IMR-90 (cell line): ENCODE data around the gene RAET1G. TPM values are rescaled to one million over a fixed set of nuclear protein-coding genes. Genes with fewer than 3 reads are reported as not detected.
A peak's percentile ranks its signal among the peaks of the same experiment; 100 is the strongest.

Experiments
- ATAC-seq: fragments of 200-7000 bp; cut with Tn5 transposase; 2 replicates; pipeline ENCODE4 v1.9.1; 2020; ENCODE audit warnings: low read depth, mild to moderate bottlenecking, moderate library complexity
- BruUV-seq: library from RNA; stranded (reverse); fragments of 400-500 nt; replicated peaks from 2 replicates; lab custom pipeline; 2021; lab: Mats Ljungman, UMichigan
- CTCF ChIA-PET: fragments of 300-600 bp; formaldehyde crosslinking; extraction: SDS; loops from one replicate; lab custom pipeline; 2021; ENCODE audit warnings: antibody characterized with exemption; lab: Yijun Ruan, JAX
- POLR2A ChIA-PET: fragments of 300-600 bp; sonication (Branson Sonifier 250); formaldehyde crosslinking; loops from one replicate; lab custom pipeline; 2022; ENCODE audit warnings: antibody characterized with exemption; ENCODE audit not compliant: unreplicated experiment; lab: Charles Lee
- DNase-seq: peaks from one replicate; pipeline ENCODE4 v3.0.0; 2013
- H2AFZ ChIP-seq: replicated peaks from 2 replicates; pipeline ENCODE3; 2013; ENCODE audit warnings: low read length, mild to moderate bottlenecking; ENCODE audit not compliant: poor library complexity
- H2AK5ac ChIP-seq: 2 replicates; pipeline ENCODE4 v1.6.1; 2013; ENCODE audit warnings: low read depth, low read length, inconsistent platforms
- H2AK9ac ChIP-seq: replicated peaks from 2 replicates; pipeline ENCODE3; 2013; ENCODE audit warnings: mild to moderate bottlenecking, low read depth, low read length, moderate library complexity; ENCODE audit not compliant: poor library complexity
- H2BK120ac ChIP-seq: 2 replicates; pipeline ENCODE4 v1.6.1; 2013; ENCODE audit warnings: low read depth, low read length, inconsistent platforms
- H2BK15ac ChIP-seq: 3 replicates; pipeline ENCODE4 v1.6.1; 2013; ENCODE audit warnings: low read depth, low read length, inconsistent platforms
- H2BK20ac ChIP-seq: 2 replicates; pipeline ENCODE4 v1.6.1; 2013; ENCODE audit warnings: low read depth, mild to moderate bottlenecking, inconsistent platforms, low read length, moderate library complexity
- H2BK5ac ChIP-seq: 2 replicates; pipeline ENCODE4 v1.6.1; 2013; ENCODE audit warnings: mild to moderate bottlenecking, low read depth, low read length, inconsistent platforms; ENCODE audit not compliant: poor library complexity, severe bottlenecking
- H3K14ac ChIP-seq: replicated peaks from 2 replicates; pipeline ENCODE4 v1.6.1; 2013; ENCODE audit warnings: low read depth, low read length, inconsistent platforms
- H3K18ac ChIP-seq: 2 replicates; pipeline ENCODE4 v1.6.1; 2013; ENCODE audit warnings: low read depth, low read length, control low read depth
- H3K23ac ChIP-seq: 2 replicates; pipeline ENCODE4 v1.6.1; 2013; ENCODE audit warnings: low read depth, low read length, inconsistent platforms
- H3K27ac ChIP-seq: 2 replicates; pipeline ENCODE4 v1.5.1; 2013; ENCODE audit warnings: mild to moderate bottlenecking, control low read depth, low read length; ENCODE audit not compliant: insufficient read depth
- H3K27me3 ChIP-seq: 2 replicates; pipeline ENCODE4 v1.6.1; 2013; ENCODE audit warnings: low read length; ENCODE audit not compliant: control insufficient read depth, insufficient read depth
- H3K36me3 ChIP-seq: 2 replicates; pipeline ENCODE4 v1.6.1; 2013; ENCODE audit warnings: low read length, mixed read lengths; ENCODE audit not compliant: control insufficient read depth, insufficient read depth
- H3K4ac ChIP-seq: 2 replicates; pipeline ENCODE4 v1.6.1; 2013; ENCODE audit warnings: low read depth, low read length, inconsistent platforms
- H3K4me1 ChIP-seq: 2 replicates; pipeline ENCODE4 v1.6.1; 2013; ENCODE audit warnings: low read length, mixed read lengths; ENCODE audit not compliant: control insufficient read depth, insufficient read depth
- H3K4me2 ChIP-seq: 2 replicates; pipeline ENCODE4 v1.6.1; 2013; ENCODE audit warnings: low read depth, mild to moderate bottlenecking, control low read depth, low read length, moderate library complexity
- H3K4me3 ChIP-seq: 2 replicates; pipeline ENCODE4 v1.5.1; 2013; ENCODE audit warnings: low read depth, mild to moderate bottlenecking, control low read depth, low read length, moderate library complexity; ENCODE audit not compliant: insufficient read depth
- H3K56ac ChIP-seq: 2 replicates; pipeline ENCODE4 v1.6.1; 2013; ENCODE audit warnings: low read length, inconsistent platforms; ENCODE audit not compliant: insufficient read depth; ENCODE audit errors: extremely low read depth
- H3K79me1 ChIP-seq, 2 experiments: 2 replicates each; pipeline ENCODE4 v1.6.1; 2013; ENCODE audit warnings: low read length in 2 of 2, inconsistent platforms in 1 of 2, low read depth in 1 of 2
- H3K9ac ChIP-seq: 2 replicates; pipeline ENCODE4 v1.6.1; 2013; ENCODE audit warnings: low read depth, low read length, control low read depth
- H3K9me1 ChIP-seq: 2 replicates; pipeline ENCODE4 v1.6.1; 2013; ENCODE audit warnings: low read length, inconsistent platforms; ENCODE audit not compliant: insufficient read depth
- H3K9me3 ChIP-seq: 2 replicates; pipeline ENCODE4 v1.6.1; 2013; ENCODE audit warnings: low read length; ENCODE audit not compliant: control insufficient read depth, insufficient read depth
- H4K20me1 ChIP-seq: 2 replicates; pipeline ENCODE4 v1.6.1; 2013; ENCODE audit warnings: low read length, inconsistent platforms; ENCODE audit not compliant: insufficient read depth
- H4K5ac ChIP-seq: 2 replicates; pipeline ENCODE4 v1.6.1; 2013; ENCODE audit warnings: mild to moderate bottlenecking, low read depth, low read length, control low read depth
- H4K8ac ChIP-seq, 2 experiments: 2 replicates each; pipeline ENCODE4 v1.6.1; 2013; ENCODE audit warnings: low read depth in 2 of 2, low read length in 2 of 2, control low read depth in 1 of 2, inconsistent platforms in 1 of 2
- H4K91ac ChIP-seq: 2 replicates; pipeline ENCODE4 v1.6.1; 2013; ENCODE audit warnings: low read depth, low read length, inconsistent platforms; ENCODE audit not compliant: insufficient read depth
- BHLHE40 ChIP-seq: fragments of 150-350 bp; IDR thresholded peaks from 2 replicates; pipeline ENCODE4 v1.6.1; 2016; ENCODE audit warnings: mild to moderate bottlenecking, low read depth, low read length
- CEBPB ChIP-seq: IDR thresholded peaks from 2 replicates; pipeline ENCODE4 v1.6.1; 2012; ENCODE audit warnings: low read depth, low read length, improper control_type of control experiment
- CHD1 ChIP-seq: IDR thresholded peaks from 2 replicates; pipeline ENCODE4 v1.6.1; 2012; ENCODE audit warnings: low read depth, low read length, improper control_type of control experiment
- FOS ChIP-seq: fragments of 150-350 bp; IDR thresholded peaks from 2 replicates; pipeline ENCODE4 v1.6.1; 2016; ENCODE audit warnings: low read depth, low read length
- MAFK ChIP-seq: IDR thresholded peaks from 2 replicates; pipeline ENCODE4 v1.6.1; 2012; ENCODE audit warnings: low read depth, low read length, improper control_type of control experiment
- MAZ ChIP-seq: IDR thresholded peaks from 2 replicates; pipeline ENCODE4 v1.6.1; 2012; ENCODE audit warnings: low read depth, mild to moderate bottlenecking, low read length, improper control_type of control experiment, moderate library complexity, borderline replicate concordance
- MXI1 ChIP-seq: IDR thresholded peaks from 2 replicates; pipeline ENCODE4 v1.6.1; 2012; ENCODE audit warnings: low read depth, mild to moderate bottlenecking, low read length, moderate library complexity, borderline replicate concordance
- NFE2L2 ChIP-seq: fragments of 150-350 bp; IDR thresholded peaks from 2 replicates; pipeline ENCODE4 v1.6.1; 2016; ENCODE audit warnings: low read depth, mild to moderate bottlenecking, low read length
- POLR2A ChIP-seq: IDR thresholded peaks from 2 replicates; pipeline ENCODE4 v1.6.1; 2012; ENCODE audit warnings: mild to moderate bottlenecking, low read depth, low read length
- RAD21 ChIP-seq: IDR thresholded peaks from 2 replicates; pipeline ENCODE4 v1.6.1; 2012; ENCODE audit warnings: low read length, improper control_type of control experiment
- RCOR1 ChIP-seq: IDR thresholded peaks from 2 replicates; pipeline ENCODE4 v1.6.1; 2012; ENCODE audit warnings: mild to moderate bottlenecking, low read length, improper control_type of control experiment; ENCODE audit not compliant: insufficient replicate concordance
- RFX5 ChIP-seq: IDR thresholded peaks from 2 replicates; pipeline ENCODE4 v1.8.0; 2012; ENCODE audit warnings: low read depth, mild to moderate bottlenecking, low read length, moderate library complexity
- SMC3 ChIP-seq: fragments of 150-350 bp; IDR thresholded peaks from 2 replicates; pipeline ENCODE4 v1.6.1; 2016; ENCODE audit warnings: low read depth, mild to moderate bottlenecking, antibody characterized with exemption, low read length, moderate library complexity
- WGBS, 2 experiments: methylation state at CpG; one replicate each; pipeline versions ENCODE4 v1.1.5 to v1.1.7; 2013; ENCODE audit warnings: missing lambda C conversion rate in 2 of 2; ENCODE audit not compliant: insufficient read length in 1 of 2; ENCODE audit errors: extremely low coverage in 2 of 2; 5-methylcytosine and 5-hydroxymethylcytosine counted together
- dilution Hi-C: fragments of 300-500 bp; cut with HindIII; formaldehyde crosslinking; loops from one replicate; pipeline ENCODE4 v1.14.3; 2018; ENCODE audit warnings: low sequenced_read_pairs; ENCODE audit not compliant: unreplicated experiment
- in situ Hi-C: fragments of 300-500 bp; cut with MboI; formaldehyde crosslinking; loops from 3 replicates; pipeline ENCODE4 v1.14.3; 2019; ENCODE audit warnings: low sequenced_read_pairs, inconsistent platforms, mixed read lengths
- intact Hi-C: fragments of 100-400 bp; cut with micrococcal nuclease; formaldehyde crosslinking; loops from 2 replicates; pipeline ENCODE4 v1.10.0; 2022
- polyA plus RNA-seq, 3 experiments: library from polyadenylated mRNA; depleted of rRNA; stranded (reverse); fragments of >200 nt; gene quantifications; 2 replicates each; pipeline ENCODE4 v1.2.3, GENCODE V29; 2012; ENCODE audit warnings: low replicate concordance in 1 of 3
- total RNA-seq: library from RNA; depleted of rRNA; stranded (reverse); fragments of >200 nt; gene quantifications from 2 replicates; pipeline ENCODE4 v1.2.3, GENCODE V29; 2012
- TF ChIP-seq, protein P1 (sequence below): fragments of 150-350 bp; IDR thresholded peaks from 2 replicates; pipeline ENCODE4 v1.6.1; 2017; ENCODE audit warnings: mild to moderate bottlenecking, antibody characterized with exemption, low read length, low read depth
- TF ChIP-seq, protein P2 (sequence below): fragments of 150-350 bp; IDR thresholded peaks from 2 replicates; pipeline ENCODE4 v1.6.1; 2016; ENCODE audit warnings: low read depth, mild to moderate bottlenecking, low read length, moderate library complexity, borderline replicate concordance
- TF ChIP-seq, protein P3 (sequence below): conservative IDR thresholded peaks from 2 replicates; pipeline ENCODE4 v1.5.1; 2012; ENCODE audit warnings: mild to moderate bottlenecking, low read depth, low read length, improper control_type of control experiment

RAET1G gene
- total and polyA plus RNA-seq, 2 of the 4 experiments (the other 2 are of a cell fraction) = 1.3 to 4.2 TPM

GRCh38 chr6:149889326-149889725 lies 33.6 kb downstream of the RAET1G start:
- no peak overlapping the region for H3K23ac ChIP-seq
- no peak overlapping the region for H2BK5ac ChIP-seq
- BruUV-seq = no TSS peak
- POLR2A ChIA-PET = no interaction called here
- H3K4me2 ChIP-seq = no peak overlapping the region
- no peak overlapping the region for H2AFZ ChIP-seq
- H2BK120ac ChIP-seq = no peak overlapping the region
- H3K4ac ChIP-seq = no peak overlapping the region
- DNase-seq (peak; percentile 17), ATAC-seq (no peak)
- no peaks in the 10 kb centered on the region for H3K9me3 ChIP-seq
- H2BK20ac ChIP-seq = no peak overlapping the region
- no peak overlapping the region for H2AK5ac ChIP-seq
- peaks cover 5% of the 10 kb centered on the region; the same call in 1 of the 2 replicates for H3K9me1 ChIP-seq
- no peak overlapping the region for H3K27ac ChIP-seq
- H3K4me1 ChIP-seq = peaks cover 14% of the 10 kb centered on the region
- H3K18ac ChIP-seq = no peak overlapping the region
- no peak overlapping the region for H4K91ac ChIP-seq
- intact Hi-C loops (no loop called here), dilution Hi-C loops (no loop called here), in situ Hi-C loops (no loop called here)
- no peak overlapping the region for H4K5ac ChIP-seq
- no peak overlapping the region for H3K9ac ChIP-seq
- no peak overlapping the region for H3K56ac ChIP-seq
- CTCF ChIA-PET = no interaction called here
- H2BK15ac ChIP-seq = no peak overlapping the region
- no peaks in the 10 kb centered on the region for H3K79me1 ChIP-seq
- no peaks in the 10 kb centered on the region for H3K27me3 ChIP-seq
- H3K4me3 ChIP-seq = no peak overlapping the region
- H4K20me1 ChIP-seq = no peaks in the 10 kb centered on the region
- no peak overlapping the region for H4K8ac ChIP-seq
- no peak overlapping the region for H2AK9ac ChIP-seq
- H3K14ac ChIP-seq = no peak overlapping the region
- no peak for TF ChIP-seq CHD1
- TF ChIP-seq, protein P1, sequence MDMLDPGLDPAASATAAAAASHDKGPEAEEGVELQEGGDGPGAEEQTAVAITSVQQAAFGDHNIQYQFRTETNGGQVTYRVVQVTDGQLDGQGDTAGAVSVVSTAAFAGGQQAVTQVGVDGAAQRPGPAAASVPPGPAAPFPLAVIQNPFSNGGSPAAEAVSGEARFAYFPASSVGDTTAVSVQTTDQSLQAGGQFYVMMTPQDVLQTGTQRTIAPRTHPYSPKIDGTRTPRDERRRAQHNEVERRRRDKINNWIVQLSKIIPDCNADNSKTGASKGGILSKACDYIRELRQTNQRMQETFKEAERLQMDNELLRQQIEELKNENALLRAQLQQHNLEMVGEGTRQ = no peak
- TF ChIP-seq MAFK = no peak
- TF ChIP-seq MAZ = no peak
- TF ChIP-seq POLR2A = no peak
- no peak for TF ChIP-seq MXI1
- no peak for TF ChIP-seq RAD21
- no peak for TF ChIP-seq RCOR1
- TF ChIP-seq CEBPB = no peak
- no peak for TF ChIP-seq RFX5
- TF ChIP-seq FOS = no peak
- TF ChIP-seq, protein P2, sequence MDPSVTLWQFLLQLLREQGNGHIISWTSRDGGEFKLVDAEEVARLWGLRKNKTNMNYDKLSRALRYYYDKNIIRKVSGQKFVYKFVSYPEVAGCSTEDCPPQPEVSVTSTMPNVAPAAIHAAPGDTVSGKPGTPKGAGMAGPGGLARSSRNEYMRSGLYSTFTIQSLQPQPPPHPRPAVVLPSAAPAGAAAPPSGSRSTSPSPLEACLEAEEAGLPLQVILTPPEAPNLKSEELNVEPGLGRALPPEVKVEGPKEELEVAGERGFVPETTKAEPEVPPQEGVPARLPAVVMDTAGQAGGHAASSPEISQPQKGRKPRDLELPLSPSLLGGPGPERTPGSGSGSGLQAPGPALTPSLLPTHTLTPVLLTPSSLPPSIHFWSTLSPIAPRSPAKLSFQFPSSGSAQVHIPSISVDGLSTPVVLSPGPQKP = no peak
- TF ChIP-seq NFE2L2 = no peak
- no peak for TF ChIP-seq SMC3
- TF ChIP-seq, protein P3, sequence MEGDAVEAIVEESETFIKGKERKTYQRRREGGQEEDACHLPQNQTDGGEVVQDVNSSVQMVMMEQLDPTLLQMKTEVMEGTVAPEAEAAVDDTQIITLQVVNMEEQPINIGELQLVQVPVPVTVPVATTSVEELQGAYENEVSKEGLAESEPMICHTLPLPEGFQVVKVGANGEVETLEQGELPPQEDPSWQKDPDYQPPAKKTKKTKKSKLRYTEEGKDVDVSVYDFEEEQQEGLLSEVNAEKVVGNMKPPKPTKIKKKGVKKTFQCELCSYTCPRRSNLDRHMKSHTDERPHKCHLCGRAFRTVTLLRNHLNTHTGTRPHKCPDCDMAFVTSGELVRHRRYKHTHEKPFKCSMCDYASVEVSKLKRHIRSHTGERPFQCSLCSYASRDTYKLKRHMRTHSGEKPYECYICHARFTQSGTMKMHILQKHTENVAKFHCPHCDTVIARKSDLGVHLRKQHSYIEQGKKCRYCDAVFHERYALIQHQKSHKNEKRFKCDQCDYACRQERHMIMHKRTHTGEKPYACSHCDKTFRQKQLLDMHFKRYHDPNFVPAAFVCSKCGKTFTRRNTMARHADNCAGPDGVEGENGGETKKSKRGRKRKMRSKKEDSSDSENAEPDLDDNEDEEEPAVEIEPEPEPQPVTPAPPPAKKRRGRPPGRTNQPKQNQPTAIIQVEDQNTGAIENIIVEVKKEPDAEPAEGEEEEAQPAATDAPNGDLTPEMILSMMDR = no peak
- no peak for TF ChIP-seq BHLHE40
- no peaks in the 10 kb centered on the region for H3K36me3 ChIP-seq
- 100% methylated on average over 2 of the region's 7 CpGs; no CpG with 5 or more reads in 1 of the 2 experiments for WGBS, 2 experiments
